Measurements from ENCODE around the gene USP13.

- TF ChIP-seq GATA2 (IDR thresholded peaks at IDR 0.05; ENCODE audit: low read depth, low read length) (no peak), GATA3 (IDR thresholded peaks at IDR 0.05; ENCODE audit: low read depth, low read length) (no peak)
These were observed 158.7 kb downstream of the USP13 start for GRCh38 chr3:179811321-179812095.

Measured in SH-SY5Y (cell line).